ENCODE data around the gene GPC6.

GPC6 gene

GRCh38 chr13:93558637-93559036 lies 332.0 kb downstream of the GPC6 start:
- H3K4me3 ChIP-seq (ENCODE audit: low read depth, low read length): no peak overlapping the region
- DNase-seq (ENCODE audit: low read depth): no peak
- TF ChIP-seq CTCF (IDR thresholded peaks at IDR 0.05; ENCODE audit: low read depth, low read length, missing control alignments): no peak

- TF ChIP-seq CTCF (IDR thresholded peaks at IDR 0.05; ENCODE audit: low read depth, low read length, missing control alignments): no peak
- no peak for DNase-seq (ENCODE audit: low read depth)
- H3K4me3 ChIP-seq (ENCODE audit: low read depth, low read length): no peak overlapping the region
Measured at GRCh38 chr13:93559718-93560117, 333.1 kb downstream of the GPC6 start.

GRCh38 chr13:93561576-93562225 lies 335.1 kb downstream of the GPC6 start:
- no peak for DNase-seq (ENCODE audit: low read depth)
- no peak for TF ChIP-seq CTCF (IDR thresholded peaks at IDR 0.05; ENCODE audit: low read depth, low read length, missing control alignments)
- H3K4me3 ChIP-seq (ENCODE audit: low read depth, low read length): no peak overlapping the region

GRCh38 chr13:93562676-93563075 lies 336.1 kb downstream of the GPC6 start:
- no peak for DNase-seq (ENCODE audit: low read depth)
- TF ChIP-seq CTCF (IDR thresholded peaks at IDR 0.05; ENCODE audit: low read depth, low read length, missing control alignments): no peak
- no peak overlapping the region for H3K4me3 ChIP-seq (ENCODE audit: low read depth, low read length)

GRCh38 chr13:93577105-93577504 lies 350.5 kb downstream of the GPC6 start:
- DNase-seq (ENCODE audit: low read depth): no peak
- H3K4me3 ChIP-seq (ENCODE audit: low read depth, low read length): no peak overlapping the region
- TF ChIP-seq CTCF (IDR thresholded peaks at IDR 0.05; ENCODE audit: low read depth, low read length, missing control alignments): no peak

GRCh38 chr13:93589788-93590187 lies 363.2 kb downstream of the GPC6 start:
- TF ChIP-seq CTCF (IDR thresholded peaks at IDR 0.05; ENCODE audit: low read depth, low read length, missing control alignments): no peak
- DNase-seq (ENCODE audit: low read depth): no peak
- no peak overlapping the region for H3K4me3 ChIP-seq (ENCODE audit: low read depth, low read length)

GRCh38 chr13:93603043-93603442 lies 376.4 kb downstream of the GPC6 start:
- no peak overlapping the region for H3K4me3 ChIP-seq (ENCODE audit: low read depth, low read length)
- no peak for TF ChIP-seq CTCF (IDR thresholded peaks at IDR 0.05; ENCODE audit: low read depth, low read length, missing control alignments)
- no peak for DNase-seq (ENCODE audit: low read depth)

Data from GM12864 (cell line).